ENCODE measurements around the gene CCDC81.
"Not testable (repeated sequence)": the region's sequence is repeated elsewhere in the genome, so short reads cannot be mapped to it uniquely, and the experiment has no call there.

CCDC81 gene

GRCh38 chr11:86374586-86374985, at the start of gene CCDC81:
CCDC81 (plus strand) TSS chr11:86374887; CDS start chr11:86375164, 277 bp downstream.
- FAIRE-seq = no peak

DNA sequence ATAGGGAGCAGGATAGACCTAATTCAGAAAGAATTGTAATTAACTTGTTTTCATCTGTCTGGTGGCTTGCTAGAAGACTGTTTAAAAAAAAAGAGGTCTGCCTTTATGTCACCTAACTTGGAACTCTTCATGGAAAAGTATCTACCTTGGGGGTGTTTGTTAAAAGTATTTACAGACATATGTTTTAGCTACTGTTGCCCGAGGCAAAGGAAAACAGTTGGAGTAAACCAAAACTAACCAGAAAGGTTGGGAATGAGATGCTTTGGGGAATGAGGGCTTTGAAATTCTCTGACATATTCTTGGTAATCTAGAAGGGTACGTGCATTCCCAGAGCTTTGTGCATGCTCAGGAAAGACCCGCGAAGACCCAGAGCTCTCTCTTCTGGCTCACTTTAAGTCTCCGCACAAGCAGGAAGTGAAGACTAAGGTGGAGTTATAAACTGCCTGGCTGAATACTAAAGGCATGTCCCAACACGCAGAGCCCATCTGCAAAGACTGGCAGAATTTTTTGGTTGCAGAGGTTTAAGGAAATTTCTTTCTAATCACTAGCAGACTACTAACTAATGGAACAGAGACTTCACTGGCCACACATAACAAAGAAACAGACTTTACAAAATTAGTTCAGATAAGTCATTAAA, 39.4 kb upstream of the CCDC81 start:
- no peak for FAIRE-seq

- no peak for FAIRE-seq
These were observed 37.5 kb upstream of the CCDC81 start for GRCh38 chr11:86337227-86337626.

GRCh38 chr11:86341382-86341781, 33.3 kb upstream of the CCDC81 start:
- no peak for FAIRE-seq

- FAIRE-seq = no peak
These were observed 28.2 kb upstream of the CCDC81 start for GRCh38 chr11:86346513-86346912.

DNA sequence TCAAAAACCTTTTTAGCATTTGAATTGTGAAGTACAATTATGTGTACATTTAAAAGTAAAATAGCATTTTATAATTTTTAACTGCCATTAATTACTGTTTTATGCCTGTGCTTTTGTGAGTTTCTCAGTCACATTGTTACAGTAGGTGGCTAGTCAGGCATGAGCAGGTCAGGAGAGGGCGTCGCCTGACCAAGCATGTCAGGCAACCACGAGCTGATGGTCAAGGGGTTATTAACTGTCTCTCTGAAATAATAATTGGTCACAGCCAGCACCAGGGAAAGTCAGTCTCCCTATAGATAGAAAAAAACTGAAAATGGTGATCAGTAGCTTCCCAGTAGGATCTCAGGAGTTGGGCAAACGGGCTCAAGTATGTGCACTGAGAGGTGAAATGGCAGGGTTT, 19.4 kb upstream of the CCDC81 start:
- no peak for FAIRE-seq

- FAIRE-seq = not testable (repeated sequence)
These were observed 17.3 kb upstream of the CCDC81 start for GRCh38 chr11:86357412-86357811.

- no peak for FAIRE-seq
These were observed 16.0 kb upstream of the CCDC81 start for GRCh38 chr11:86358720-86359119.

GRCh38 chr11:86360775-86361395, 13.8 kb upstream of the CCDC81 start:
- FAIRE-seq = peak; percentile 86

- peak; percentile 9 for FAIRE-seq
These were observed 11.3 kb upstream of the CCDC81 start for GRCh38 chr11:86363424-86363823.

DNA sequence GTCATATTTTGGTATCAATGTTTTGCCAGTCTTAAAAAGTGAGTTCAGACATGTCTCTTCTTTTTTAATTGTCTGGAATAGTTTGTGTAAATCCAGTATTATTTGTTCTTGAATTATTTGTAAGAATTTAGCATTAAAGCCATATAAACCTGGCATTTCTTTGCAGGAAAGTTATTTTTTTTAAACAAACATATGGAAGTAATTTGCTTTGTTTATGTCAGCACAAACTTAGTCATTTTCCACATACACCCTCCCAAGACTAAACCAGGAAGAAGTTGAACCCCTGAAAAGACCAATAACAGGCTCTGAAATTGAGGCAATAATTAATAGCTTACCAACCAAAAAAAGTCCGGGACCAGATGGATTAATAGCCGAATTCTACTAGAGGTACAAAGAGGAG, 9.1 kb upstream of the CCDC81 start:
- FAIRE-seq = no peak

- no peak for FAIRE-seq
These were observed 5.0 kb upstream of the CCDC81 start for GRCh38 chr11:86369668-86370067.

- no peak for FAIRE-seq
These were observed 4.5 kb upstream of the CCDC81 start for GRCh38 chr11:86370171-86370570.

DNA sequence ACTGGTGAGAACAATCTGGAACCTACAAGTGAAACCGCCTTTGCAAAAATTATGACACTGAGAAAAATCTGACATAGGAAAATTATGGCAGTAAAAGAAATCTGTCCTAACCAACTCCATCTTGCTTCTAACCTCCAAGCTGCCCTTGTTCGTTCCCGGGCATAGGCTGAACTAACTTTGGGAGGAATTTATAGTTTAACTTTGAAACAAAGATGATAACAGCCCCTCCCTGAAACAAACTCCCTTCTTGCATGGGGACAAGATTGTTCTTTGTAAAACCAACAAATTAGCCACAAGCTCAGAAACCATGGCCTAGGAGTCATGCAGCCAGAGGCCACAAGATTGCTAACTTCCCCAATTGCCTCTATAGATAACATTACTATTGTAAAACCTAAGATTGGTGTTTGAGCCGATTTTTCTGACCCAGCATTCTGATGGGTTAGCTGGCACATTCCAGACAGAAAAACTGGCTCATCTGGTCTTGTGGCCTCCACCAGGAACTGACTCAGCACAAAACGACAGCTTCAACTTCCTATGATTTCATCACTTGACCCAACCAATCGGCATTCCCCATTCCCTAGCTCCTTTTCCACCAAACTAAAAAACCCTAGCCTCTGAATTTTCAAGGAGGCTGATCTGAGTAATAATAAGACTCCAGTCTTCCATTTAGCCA, 3.6 kb upstream of the CCDC81 start:
- FAIRE-seq = no peak

DNA sequence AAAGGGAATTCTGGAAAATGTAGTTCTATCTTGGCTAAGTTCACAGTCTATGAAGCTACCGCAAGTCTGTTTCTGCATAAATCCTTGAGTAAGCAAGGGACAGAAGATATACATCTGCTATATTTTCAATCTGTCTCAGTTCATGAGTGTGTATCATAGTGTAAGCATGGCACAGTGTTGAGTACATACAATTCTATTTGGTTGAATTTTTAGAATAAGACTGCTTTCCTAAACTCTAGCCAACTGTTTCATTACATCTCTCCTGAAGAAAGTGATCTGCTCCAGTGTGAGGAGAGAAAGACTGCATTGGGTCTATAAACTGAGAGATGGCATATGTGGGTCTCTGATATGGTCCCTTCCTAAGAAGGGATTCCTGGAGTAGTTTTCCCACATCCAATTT, 2.6 kb upstream of the CCDC81 start:
- FAIRE-seq = no peak

DNA sequence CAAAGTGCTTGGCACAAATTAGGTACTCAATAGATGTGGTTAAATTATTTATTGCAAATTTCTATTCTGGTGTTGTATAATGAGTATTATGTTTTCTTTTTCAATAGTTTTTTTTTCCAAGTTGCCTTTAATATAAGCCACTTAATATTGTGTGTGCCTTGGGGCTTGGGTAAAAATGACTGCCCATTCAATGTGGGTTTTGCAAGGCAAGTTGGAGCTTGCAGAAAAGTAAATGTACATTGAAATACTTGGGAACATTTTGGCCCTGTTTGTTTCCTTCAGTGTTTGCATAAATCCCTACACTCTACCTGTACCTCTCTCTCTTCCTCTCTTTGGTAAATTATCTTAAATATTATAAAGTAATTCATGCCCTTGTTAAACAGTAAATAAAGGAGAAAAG, 2.1 kb upstream of the CCDC81 start:
- no peak for FAIRE-seq

GRCh38 chr11:86374069-86374468, 618 bp upstream of the CCDC81 start:
- FAIRE-seq = no peak

GRCh38 chr11:86377972-86378371, 3.3 kb downstream of the CCDC81 start:
- FAIRE-seq = no peak

DNA sequence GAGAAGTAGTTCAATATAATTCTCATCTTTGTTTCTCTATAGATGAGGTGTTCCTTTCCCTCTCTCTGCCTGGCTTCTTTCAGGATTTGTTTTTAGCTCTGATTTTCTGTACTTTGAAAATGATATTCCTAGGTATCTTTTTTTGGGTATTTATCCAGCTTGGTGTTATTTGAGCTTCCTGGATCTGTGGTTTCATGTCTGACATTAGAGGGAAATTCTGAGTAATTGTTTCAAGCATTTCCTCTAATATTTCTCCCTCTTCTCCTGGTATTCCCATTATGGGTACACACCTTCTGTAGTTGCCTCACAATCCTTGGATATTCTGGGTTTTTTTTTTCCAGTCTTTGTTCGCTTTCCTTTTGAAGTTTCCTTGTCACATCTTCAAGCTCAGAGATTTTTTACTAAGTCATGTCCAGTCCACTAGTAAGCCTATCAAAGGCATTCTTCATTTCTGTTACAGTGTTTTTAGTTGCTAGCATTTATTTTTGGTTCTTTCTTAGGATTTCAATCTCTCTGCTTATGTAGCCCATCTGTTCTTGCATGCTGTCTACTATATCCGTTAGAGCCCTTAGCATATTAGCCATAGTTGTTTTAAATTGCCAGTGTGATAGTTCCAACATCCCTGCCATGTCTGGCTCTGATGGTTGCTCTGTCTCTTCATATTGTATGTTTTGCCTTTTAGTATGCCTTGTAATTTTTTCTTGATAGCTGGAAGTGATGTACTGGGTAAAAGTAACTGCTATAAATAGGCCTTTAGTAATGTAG, 5.8 kb downstream of the CCDC81 start:
- no peak for FAIRE-seq

GRCh38 chr11:86383041-86383955, 8.6 kb downstream of the CCDC81 start:
- FAIRE-seq = no peak

- no peak for FAIRE-seq
These were observed 11.6 kb downstream of the CCDC81 start for GRCh38 chr11:86386283-86386682.

GRCh38 chr11:86386746-86387145, 12.1 kb downstream of the CCDC81 start:
- no peak for FAIRE-seq

Measured in TTC549 (cell line).